Measurements from ENCODE around the gene KANK3.

DNA sequence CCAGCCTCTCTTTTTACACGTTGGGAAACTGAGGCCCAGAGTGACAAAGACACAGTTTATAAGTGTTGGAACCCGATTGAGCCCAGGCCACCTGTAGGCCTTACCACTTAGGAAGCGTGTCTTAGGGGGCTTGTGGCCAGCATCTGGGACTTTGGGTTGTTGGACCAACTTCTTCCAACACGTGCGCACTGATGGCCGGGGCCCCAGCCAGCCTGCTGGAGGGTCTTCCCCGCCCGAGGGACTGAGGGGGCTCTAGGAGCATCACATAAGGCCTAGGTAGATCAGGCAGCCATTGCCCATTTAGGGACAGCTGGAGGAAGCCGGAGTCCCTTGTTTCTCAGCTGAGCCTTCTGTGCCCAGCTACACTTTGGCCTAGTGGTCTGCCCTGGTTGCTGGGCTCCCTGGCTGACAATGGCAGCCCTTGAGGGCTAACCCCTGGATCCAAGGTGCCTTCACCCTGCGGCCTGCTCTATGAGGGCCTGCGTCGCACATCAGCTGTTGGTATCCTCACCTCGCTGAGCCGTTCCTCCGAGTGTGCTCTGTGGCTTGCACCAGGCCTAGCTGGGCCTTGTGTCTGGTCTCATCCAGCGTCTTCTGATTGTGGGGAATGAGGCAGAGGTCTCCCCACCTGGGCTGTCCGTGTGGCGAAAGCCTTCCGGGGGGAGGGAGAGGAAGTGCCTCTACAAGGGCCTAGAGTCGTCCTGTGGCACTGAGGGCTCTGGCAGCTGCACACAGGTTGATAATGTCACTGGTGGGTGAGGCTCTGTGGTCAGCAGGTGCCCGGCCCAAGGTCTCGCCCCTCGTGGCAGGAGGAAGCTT is 48.3 kb upstream of the KANK3 start:
- TF ChIP-seq, protein P1, sequence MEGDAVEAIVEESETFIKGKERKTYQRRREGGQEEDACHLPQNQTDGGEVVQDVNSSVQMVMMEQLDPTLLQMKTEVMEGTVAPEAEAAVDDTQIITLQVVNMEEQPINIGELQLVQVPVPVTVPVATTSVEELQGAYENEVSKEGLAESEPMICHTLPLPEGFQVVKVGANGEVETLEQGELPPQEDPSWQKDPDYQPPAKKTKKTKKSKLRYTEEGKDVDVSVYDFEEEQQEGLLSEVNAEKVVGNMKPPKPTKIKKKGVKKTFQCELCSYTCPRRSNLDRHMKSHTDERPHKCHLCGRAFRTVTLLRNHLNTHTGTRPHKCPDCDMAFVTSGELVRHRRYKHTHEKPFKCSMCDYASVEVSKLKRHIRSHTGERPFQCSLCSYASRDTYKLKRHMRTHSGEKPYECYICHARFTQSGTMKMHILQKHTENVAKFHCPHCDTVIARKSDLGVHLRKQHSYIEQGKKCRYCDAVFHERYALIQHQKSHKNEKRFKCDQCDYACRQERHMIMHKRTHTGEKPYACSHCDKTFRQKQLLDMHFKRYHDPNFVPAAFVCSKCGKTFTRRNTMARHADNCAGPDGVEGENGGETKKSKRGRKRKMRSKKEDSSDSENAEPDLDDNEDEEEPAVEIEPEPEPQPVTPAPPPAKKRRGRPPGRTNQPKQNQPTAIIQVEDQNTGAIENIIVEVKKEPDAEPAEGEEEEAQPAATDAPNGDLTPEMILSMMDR (IDR thresholded peaks at IDR 0.05 in 4 of 5, conservative IDR thresholded peaks at IDR 0.05 in 1 of 5), result no peak
- no peak for TF ChIP-seq POLR2A (IDR thresholded peaks at IDR 0.05)
